ENCODE results near the gene NR3C1.
"Not testable (repeated sequence)": the region's sequence is repeated elsewhere in the genome, so short reads cannot be mapped to it uniquely, and the experiment has no call there.

NR3C1 gene

DNA sequence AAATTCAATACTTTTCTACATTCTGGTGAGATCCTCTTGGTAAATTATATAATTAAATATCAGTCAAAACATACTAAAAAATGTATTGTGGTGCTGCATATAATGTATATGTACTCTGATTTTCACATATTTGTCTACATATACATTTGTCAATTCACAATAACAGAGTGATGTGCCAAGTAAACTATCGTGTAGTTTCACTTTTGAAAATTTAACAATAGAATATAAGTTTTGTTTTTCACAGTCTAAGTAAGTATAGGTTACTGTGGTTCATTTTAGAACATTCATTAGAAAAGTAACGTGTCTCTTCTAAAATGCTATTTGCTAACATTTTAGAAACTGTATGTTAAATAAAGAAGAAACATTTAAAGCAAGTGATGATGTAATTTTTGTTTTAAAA is 73.6 kb downstream of the NR3C1 start:
- no peak for DNase-seq

DNA sequence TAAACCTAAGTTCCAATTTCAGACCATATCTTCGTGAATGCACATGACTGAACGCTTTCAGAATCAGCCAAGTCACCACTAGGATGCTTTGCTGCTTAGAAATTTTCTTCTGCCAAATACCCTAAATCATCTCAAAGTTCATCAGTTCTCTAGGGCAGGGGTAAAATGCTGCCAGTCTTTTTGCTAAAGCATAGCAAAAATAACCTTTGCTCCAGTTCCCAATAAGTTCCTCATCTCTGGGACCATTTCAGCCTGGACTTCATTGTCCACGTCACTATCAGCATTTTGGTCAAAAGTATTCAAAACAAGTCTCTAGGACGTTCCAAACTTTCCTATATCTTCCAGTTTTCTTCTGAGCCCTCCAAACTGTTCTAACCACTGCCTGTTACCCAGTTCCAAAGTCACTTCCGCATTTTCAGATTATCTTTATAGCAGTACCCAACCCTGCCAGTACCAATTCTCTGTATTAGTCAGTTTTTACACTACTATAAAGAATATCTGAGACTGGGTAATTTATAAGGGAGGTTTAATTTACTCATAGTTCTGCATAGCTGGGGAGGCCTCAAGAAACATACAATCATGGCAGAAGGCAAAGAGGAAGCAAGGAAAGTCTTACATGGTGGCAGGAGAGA is 74.8 kb downstream of the NR3C1 start:
- DNase-seq, result no peak

DNA sequence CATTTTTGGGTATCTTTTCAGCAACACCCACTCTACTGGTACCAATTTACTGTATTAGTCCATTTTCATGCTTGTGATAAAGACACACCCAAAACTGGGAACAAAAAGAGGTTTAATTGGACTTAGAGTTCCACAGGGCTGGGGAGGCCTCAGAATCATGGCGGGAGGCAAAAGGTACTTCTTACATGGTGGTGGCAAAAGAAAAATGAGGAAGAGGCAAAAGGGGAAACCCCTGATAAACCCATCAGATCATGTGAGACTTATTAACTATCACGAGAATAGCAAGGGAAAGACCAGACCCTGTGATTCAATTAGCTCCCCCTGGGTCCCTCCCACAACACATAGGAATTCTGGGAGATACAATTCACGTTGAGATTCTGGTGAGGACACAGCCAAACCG is 78.4 kb downstream of the NR3C1 start:
- not testable (repeated sequence) for DNase-seq

DNA sequence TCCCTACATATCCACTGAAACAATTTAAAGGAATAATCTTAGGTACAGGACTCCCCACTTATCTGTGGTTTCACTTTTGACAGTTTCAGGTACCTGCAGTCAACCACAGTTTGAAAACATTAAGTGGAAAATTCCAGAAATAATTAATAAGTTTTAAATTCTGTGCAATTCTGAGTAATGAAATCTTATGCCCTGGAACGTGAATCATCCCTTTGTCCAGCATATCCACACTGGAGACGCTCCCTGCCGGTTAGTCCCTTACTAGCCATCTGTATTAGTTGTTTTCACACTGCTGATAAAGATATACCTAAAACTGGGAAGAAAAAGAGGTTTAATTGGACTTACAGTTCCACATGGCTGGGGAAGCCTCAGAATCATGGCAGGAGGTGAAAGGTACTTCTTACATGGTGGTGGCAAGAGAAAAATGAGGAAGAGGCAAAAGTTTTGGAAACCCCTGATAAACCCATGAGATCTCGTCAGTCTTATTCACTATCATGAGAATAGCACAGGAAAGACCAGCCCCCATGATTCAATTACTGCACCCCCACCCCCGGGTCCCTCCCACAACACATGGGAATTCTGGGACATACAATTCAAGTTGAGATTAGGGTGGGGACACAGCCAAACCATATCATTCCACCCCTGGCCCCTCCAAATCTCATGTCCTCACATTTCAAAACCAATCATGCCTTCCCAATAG is 80.4 kb downstream of the NR3C1 start:
- not testable (repeated sequence) for DNase-seq

GRCh38 chr5:143322176-143322575 is 81.3 kb downstream of the NR3C1 start:
- DNase-seq, result no peak

GRCh38 chr5:143319437-143320227 is 83.9 kb downstream of the NR3C1 start:
- DNase-seq, result no peak

DNA sequence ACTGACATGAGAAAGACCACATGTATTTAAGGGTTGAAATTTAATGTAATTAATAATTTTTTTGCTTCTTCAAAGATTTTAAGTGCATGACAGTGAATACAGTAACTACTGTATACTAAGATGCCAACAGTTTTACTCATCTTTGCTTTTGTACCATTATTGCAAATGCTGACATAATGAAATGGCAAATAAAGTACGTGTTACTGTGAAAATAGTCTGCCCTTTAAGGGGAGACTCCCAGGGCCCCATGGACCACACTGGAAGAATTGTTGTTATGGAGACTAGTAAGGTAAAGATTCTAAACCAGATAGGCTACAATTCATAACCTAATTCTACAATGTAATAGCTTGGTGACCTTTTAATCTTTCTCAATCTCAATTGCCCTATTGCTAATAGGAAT is 84.7 kb downstream of the NR3C1 start:
- no peak for DNase-seq

GRCh38 chr5:143318270-143318669 is 85.2 kb downstream of the NR3C1 start:
- no peak for DNase-seq

DNA sequence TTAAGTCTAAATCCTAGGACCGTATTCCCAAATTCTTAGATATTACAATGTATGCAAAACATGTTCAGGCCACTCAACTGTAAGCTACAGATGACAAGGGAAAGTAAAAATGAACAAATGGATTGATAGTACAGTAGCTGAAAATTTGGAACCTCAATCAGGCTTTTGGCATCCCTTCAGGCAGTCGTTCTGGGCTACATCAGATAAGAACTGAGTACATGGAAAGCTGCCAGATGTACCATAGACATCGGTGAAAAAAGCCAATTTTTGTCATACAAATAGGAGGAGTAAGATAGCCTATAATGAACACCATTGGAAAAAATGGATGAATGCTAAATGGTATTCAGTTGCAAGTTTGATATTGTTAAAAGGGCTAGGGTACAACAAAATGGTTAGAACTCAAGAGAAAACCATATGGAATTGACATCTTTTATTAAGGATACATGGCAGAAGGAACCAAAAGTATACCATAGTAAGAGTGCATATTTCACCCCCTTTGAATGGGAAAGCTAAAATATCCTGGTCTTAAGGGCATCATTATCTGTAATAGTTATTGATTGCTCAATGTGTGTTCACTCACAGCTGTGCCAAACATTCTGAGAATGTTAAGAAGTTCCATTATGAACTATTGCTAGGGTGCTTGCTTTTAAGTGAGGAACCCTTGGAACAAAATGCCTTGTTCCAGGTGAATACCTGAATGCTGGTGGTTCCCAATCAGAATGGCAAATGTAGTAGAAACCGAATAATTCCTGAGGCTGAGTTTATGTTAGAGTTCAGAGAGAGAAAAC is 86.4 kb downstream of the NR3C1 start:
- no peak for DNase-seq

GRCh38 chr5:143316337-143316736 is 87.1 kb downstream of the NR3C1 start:
- DNase-seq, result no peak

GRCh38 chr5:143315929-143316328 is 87.6 kb downstream of the NR3C1 start:
- DNase-seq, result no peak

GRCh38 chr5:143315214-143315613 is 88.3 kb downstream of the NR3C1 start:
- DNase-seq, result no peak

GRCh38 chr5:143314659-143315058 is 88.8 kb downstream of the NR3C1 start:
- no peak for DNase-seq

DNA sequence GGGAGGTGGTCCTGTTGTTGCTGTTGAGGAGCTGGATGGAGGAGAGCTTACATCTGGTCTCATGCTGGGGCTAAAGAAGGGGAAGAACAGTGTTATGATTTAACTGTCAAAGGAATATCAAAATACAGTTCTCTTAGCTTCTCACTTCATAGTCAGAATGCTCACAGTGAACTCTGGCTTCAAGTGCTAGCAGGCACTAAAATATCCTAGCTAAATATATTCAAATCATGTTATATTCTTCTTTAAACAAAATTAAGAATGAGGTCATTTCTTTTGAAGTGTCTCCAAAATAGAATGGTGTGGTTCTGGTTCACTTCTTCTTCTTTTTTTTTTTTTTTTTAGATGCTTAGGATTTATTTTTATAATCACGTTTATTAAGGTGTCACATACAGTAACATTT is 89.4 kb downstream of the NR3C1 start:
- no peak for DNase-seq

- DNase-seq, result no peak
Observed at GRCh38 chr5:143313298-143313852, 90.1 kb downstream of the NR3C1 start.

GRCh38 chr5:143312822-143313221 is 90.7 kb downstream of the NR3C1 start:
- DNase-seq, result no peak

- no peak for DNase-seq
Observed at GRCh38 chr5:143311955-143312354, 91.5 kb downstream of the NR3C1 start.

DNA sequence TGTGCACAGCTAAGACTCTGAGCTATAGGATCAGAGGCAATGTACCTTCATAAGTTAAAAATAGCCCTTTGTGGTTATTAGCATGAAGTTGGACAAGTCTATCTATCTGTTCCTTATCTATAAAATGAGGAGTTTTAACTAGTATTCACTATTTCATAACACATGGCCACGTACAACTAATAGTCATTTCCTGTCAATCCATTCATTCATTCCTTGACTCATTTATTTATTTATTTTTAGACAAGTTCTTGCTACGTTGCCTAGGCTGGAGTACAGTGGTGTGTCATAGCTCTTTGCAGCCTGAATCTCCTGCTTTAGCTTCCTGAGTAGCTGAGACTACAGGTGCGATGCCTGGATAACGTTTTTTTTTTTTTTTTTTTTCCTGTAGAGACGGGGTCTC is 92.1 kb downstream of the NR3C1 start:
- DNase-seq, result no peak

GRCh38 chr5:143309661-143310431 is 93.6 kb downstream of the NR3C1 start:
- DNase-seq, result no peak

DNA sequence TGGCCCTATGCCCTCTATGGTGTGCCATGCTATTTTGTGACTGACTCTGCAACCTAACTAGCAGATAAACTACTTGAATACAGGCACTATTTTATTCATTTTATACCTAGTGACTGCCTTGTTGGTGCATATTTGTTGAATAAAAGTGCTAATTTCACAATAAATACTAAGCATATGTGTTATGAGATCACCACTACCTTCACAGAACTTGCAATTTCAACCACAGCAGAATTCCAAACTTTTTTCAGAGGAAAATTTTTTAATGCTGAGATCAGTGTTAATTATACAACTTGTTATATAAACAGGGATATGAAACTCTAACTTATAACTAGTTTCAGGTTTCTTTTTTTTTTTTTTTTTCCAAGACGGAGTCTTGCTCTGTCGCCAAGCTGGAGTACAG is 94.8 kb downstream of the NR3C1 start:
- no peak for DNase-seq

- no peak for DNase-seq
Observed at GRCh38 chr5:143306040-143306439, 97.4 kb downstream of the NR3C1 start.

DNA sequence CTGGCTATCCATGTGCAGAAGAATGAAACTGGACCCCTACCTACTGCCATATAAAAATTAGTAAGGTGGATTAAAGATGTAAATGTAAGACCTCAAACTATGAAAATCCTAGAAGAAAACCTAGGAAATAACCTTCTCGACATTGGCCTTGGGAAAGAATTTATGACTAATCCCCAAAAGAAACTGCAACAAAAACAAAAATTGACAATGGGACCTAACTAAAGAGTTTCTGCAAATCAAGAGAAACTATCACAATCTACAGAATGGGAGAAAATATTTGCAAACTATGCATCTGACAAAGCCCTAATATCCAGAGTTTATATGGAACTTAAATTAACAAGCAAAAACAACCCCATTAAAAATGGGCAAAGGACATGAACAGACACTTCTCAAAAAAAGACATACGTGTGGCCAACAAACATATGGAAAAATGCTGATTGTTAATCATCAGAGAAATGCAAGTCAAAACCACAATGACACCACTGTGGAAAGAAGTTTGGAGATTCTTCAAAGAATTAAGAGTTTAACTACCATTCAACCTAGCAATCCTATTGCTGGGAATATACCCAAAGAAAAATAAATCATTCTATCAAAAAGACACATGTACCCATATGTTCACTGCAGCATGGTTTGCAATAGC is 98.5 kb downstream of the NR3C1 start:
- DNase-seq, result no peak
